GM13976 (cell line): ENCODE measurements around the gene SAMD11.

Experiments used
- DNase-seq: peaks from one replicate; pipeline ENCODE4 v3.0.0; 2012; ENCODE audit warnings: low spot score
- CTCF ChIP-seq: IDR thresholded peaks from 2 replicates; pipeline ENCODE4 v1.5.1; 2012; ENCODE audit warnings: borderline replicate concordance, mild to moderate bottlenecking; ENCODE audit not compliant: insufficient read depth; ENCODE audit errors: extremely low read depth, missing control alignments, control extremely low read depth
- in situ Hi-C: fragments of 300-500 bp; cut with MboI; formaldehyde crosslinking; loops from one replicate; pipeline ENCODE4 v1.12.0; 2022; ENCODE audit warnings: low sequenced_read_pairs, mixed read lengths, inconsistent platforms; ENCODE audit not compliant: unreplicated experiment

Gene SAMD11

GRCh38 chr1:940107-941014 is 16.6 kb downstream of the SAMD11 start:
- peak; percentile 80 for DNase-seq
- no peak for TF ChIP-seq CTCF
- in situ Hi-C loops, result no loop called here

- in situ Hi-C loops, result no loop called here
- TF ChIP-seq CTCF, result no peak
- DNase-seq, result no peak
These were observed 17.4 kb downstream of the SAMD11 start for GRCh38 chr1:941015-941587.

GRCh38 chr1:941588-942383 is 18.1 kb downstream of the SAMD11 start:
- no peak for TF ChIP-seq CTCF
- DNase-seq, result peak; percentile 76
- in situ Hi-C loops, result no loop called here

- no peak for DNase-seq
- in situ Hi-C loops, result no loop called here
- TF ChIP-seq CTCF, result no peak
These were observed 18.7 kb downstream of the SAMD11 start for GRCh38 chr1:942411-942821.

- no peak for DNase-seq
- in situ Hi-C loops, result no loop called here
These were observed 19.3 kb downstream of the SAMD11 start for GRCh38 chr1:942864-943533.

More at GRCh38 chr1:942864-943533, 19.3 kb downstream of the SAMD11 start:
- TF ChIP-seq CTCF, result no peak
